Measurements from ENCODE around the gene ARRDC4. TPM values are rescaled to one million over a fixed set of nuclear protein-coding genes. Genes with fewer than 3 reads are reported as not detected.

The ARRDC4 gene
- total and polyA plus RNA-seq, 2 donors (not counting 3 experiments of a cell fraction or from before 2014, with no cell fraction given) = 0.97 to 1.2 TPM

- H3K4me1 ChIP-seq (ENCODE audit: control insufficient read depth, extremely low read depth, insufficient read depth, low read length) = no peaks in the 10 kb centered on the region
- H3K36me3 ChIP-seq (ENCODE audit: control insufficient read depth in 2 of 2, extremely low read depth in 1 of 2, insufficient read depth in 2 of 2, low read length in 2 of 2) = no peaks in the 10 kb centered on the region
- CTCF ChIA-PET = no interaction called here
- TF ChIP-seq MAX (IDR thresholded peaks at IDR 0.05; ENCODE audit: insufficient read depth, insufficient read length) (no peak), FOS (IDR thresholded peaks at IDR 0.05; ENCODE audit: borderline replicate concordance, insufficient read depth, low read length) (no peak), EZH2 (IDR thresholded peaks at IDR 0.05; ENCODE audit: borderline replicate concordance, low read depth, low read length, severe bottlenecking) (no peak), JUN (IDR thresholded peaks at IDR 0.05; ENCODE audit: borderline replicate concordance, insufficient read depth, insufficient read length, low read depth) (no peak), POLR2A (IDR thresholded peaks at IDR 0.05; ENCODE audit: low read depth, low read length) (no peak), MYC (IDR thresholded peaks at IDR 0.05; ENCODE audit: low read depth, low read length) (no peak), POLR2AphosphoS5 (IDR thresholded peaks at IDR 0.05; ENCODE audit: insufficient read depth, low read depth, low read length) (no peak), GATA2 (IDR thresholded peaks at IDR 0.05; ENCODE audit: insufficient read depth, insufficient read length, low read depth, low read length) (no peak)
- TF ChIP-seq, protein P1, sequence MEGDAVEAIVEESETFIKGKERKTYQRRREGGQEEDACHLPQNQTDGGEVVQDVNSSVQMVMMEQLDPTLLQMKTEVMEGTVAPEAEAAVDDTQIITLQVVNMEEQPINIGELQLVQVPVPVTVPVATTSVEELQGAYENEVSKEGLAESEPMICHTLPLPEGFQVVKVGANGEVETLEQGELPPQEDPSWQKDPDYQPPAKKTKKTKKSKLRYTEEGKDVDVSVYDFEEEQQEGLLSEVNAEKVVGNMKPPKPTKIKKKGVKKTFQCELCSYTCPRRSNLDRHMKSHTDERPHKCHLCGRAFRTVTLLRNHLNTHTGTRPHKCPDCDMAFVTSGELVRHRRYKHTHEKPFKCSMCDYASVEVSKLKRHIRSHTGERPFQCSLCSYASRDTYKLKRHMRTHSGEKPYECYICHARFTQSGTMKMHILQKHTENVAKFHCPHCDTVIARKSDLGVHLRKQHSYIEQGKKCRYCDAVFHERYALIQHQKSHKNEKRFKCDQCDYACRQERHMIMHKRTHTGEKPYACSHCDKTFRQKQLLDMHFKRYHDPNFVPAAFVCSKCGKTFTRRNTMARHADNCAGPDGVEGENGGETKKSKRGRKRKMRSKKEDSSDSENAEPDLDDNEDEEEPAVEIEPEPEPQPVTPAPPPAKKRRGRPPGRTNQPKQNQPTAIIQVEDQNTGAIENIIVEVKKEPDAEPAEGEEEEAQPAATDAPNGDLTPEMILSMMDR (IDR thresholded peaks at IDR 0.05; ENCODE audit: extremely low read depth in 1 of 2, insufficient read depth in 1 of 2, low read depth in 1 of 2, low read length in 2 of 2) = no peak
- dilution Hi-C loops (cut with MboI; ENCODE audit: extremely low pct_ligation_motif_present, low sequenced_read_pairs) = no loop called here
- intact Hi-C loops (cut with micrococcal nuclease) = no loop called here
- H3K4me3 ChIP-seq (replicated peaks in 1 of 3; ENCODE audit: insufficient read depth in 1 of 3, low read depth in 1 of 3, low read length in 3 of 3) = no peak overlapping the region
- POLR2A ChIA-PET = no interaction called here
- no peak for DNase-seq (ENCODE audit: low read depth, low spot score)
- no TSS peak for BruUV-seq (replicated peaks)
- H3K9me1 ChIP-seq (replicated peaks; ENCODE audit: control insufficient read depth, extremely low read depth, insufficient read depth, low read length) = no peaks in the 10 kb centered on the region
- H3K9me3 ChIP-seq (replicated peaks; ENCODE audit: control insufficient read depth, insufficient read depth, low read length) = no peaks in the 10 kb centered on the region
- H3K27ac ChIP-seq (ENCODE audit: insufficient read depth, low read depth, low read length) = no peak overlapping the region
- no peak overlapping the region for H3K9ac ChIP-seq (replicated peaks; ENCODE audit: extremely low read depth, insufficient read depth, low read length)
- no peak overlapping the region for H3K4me2 ChIP-seq (ENCODE audit: insufficient read depth, low read length)
- H4K20me1 ChIP-seq (replicated peaks; ENCODE audit: control insufficient read depth, extremely low read depth, insufficient read depth, low read length) = no peaks in the 10 kb centered on the region
- H2AFZ ChIP-seq (ENCODE audit: low read depth, low read length) = no peak overlapping the region
- H3K79me2 ChIP-seq (ENCODE audit: control insufficient read depth, insufficient read depth, low read length) = no peaks in the 10 kb centered on the region
- no peaks in the 10 kb centered on the region for H3K27me3 ChIP-seq (ENCODE audit: control insufficient read depth in 2 of 2, insufficient read depth in 2 of 2, low read length in 2 of 2)
- FAIRE-seq = no peak
These were observed 7.2 kb upstream of the ARRDC4 start for GRCh38 chr15:97953254-97953653.
